Breast epithelium (tissue), 4 donors: ENCODE data around the gene CLDN1. TPM values are rescaled to one million over a fixed set of nuclear protein-coding genes. Genes with fewer than 3 reads are reported as not detected.

Experiments used
- DNase-seq, 2 donors: peaks; one replicate each; pipeline ENCODE4 v3.0.0-alpha.2; 2019; ENCODE audit warnings: low spot score in 2 of 2
- H3K27ac ChIP-seq, 2 donors: fragments of 200-600 bp; sonication (generic) in 1 of 2; one replicate each; pipeline ENCODE4 v1.5.1; 2016 to 2019; ENCODE audit warnings: mild to moderate bottlenecking in 1 of 2
- H3K27me3 ChIP-seq, 2 donors: fragments of 200-600 bp; sonication (generic) in 1 of 2; one replicate each; pipeline versions ENCODE4 v1.5.1 to v1.6.0; 2017 to 2019; ENCODE audit warnings: control low read depth in 1 of 2, mild to moderate bottlenecking in 1 of 2
- H3K36me3 ChIP-seq: fragments of 200-600 bp; one replicate; pipeline ENCODE4 v1.5.1; 2019
- H3K4me1 ChIP-seq, 2 donors: fragments of 200-600 bp; sonication (generic); one replicate each; pipeline ENCODE4 v1.5.1; 2016 to 2019; ENCODE audit warnings: control low read depth in 1 of 2
- H3K4me3 ChIP-seq, 3 donors: fragments of 200-600 bp; sonication (generic); 1 replicate in 2 of 3; 2 replicates in 1 of 3; pipeline ENCODE4 v1.5.1; 2016 to 2019; ENCODE audit warnings: mild to moderate bottlenecking in 3 of 3, moderate library complexity in 2 of 3
- H3K9me3 ChIP-seq, 2 donors: fragments of 200-600 bp; sonication (generic) in 1 of 2; one replicate each; pipeline ENCODE4 v1.5.1; 2016 to 2019; ENCODE audit warnings: control low read depth in 1 of 2
- POLR2A ChIP-seq: fragments of 450-650 bp; IDR thresholded peaks from one replicate; pipeline ENCODE4 v1.6.1; 2016; ENCODE audit warnings: antibody characterized with exemption, mild to moderate bottlenecking, moderate library complexity
- POLR2AphosphoS5 ChIP-seq, 3 donors: sonication (generic); formaldehyde crosslinking; IDR thresholded peaks; one replicate each; pipeline ENCODE4 v1.6.1; 2017; ENCODE audit warnings: antibody characterized with exemption in 3 of 3
- intact Hi-C: fragments of 100-400 bp; cut with DNase I; formaldehyde crosslinking; loops from one replicate; pipeline ENCODE4 v1.15.1; 2023; ENCODE audit warnings: low total_unique reads
- total RNA-seq, 3 donors: library from RNA; depleted of rRNA; stranded (reverse); fragments of >200 nt; gene quantifications; one replicate each; pipeline ENCODE4 v1.1.0, GENCODE V29; 2016
- TF ChIP-seq, protein P1 (sequence below), 3 donors: fragments of 450-650 bp; IDR thresholded peaks; one replicate each; pipeline ENCODE4 v1.5.1; 2016 to 2017; ENCODE audit warnings: antibody characterized with exemption in 3 of 3, mild to moderate bottlenecking in 3 of 3, moderate library complexity in 3 of 3

Gene CLDN1
- total RNA-seq, 3 donors from 2014 or later = 0.80 to 51.8 (median 2.9) TPM

DNA sequence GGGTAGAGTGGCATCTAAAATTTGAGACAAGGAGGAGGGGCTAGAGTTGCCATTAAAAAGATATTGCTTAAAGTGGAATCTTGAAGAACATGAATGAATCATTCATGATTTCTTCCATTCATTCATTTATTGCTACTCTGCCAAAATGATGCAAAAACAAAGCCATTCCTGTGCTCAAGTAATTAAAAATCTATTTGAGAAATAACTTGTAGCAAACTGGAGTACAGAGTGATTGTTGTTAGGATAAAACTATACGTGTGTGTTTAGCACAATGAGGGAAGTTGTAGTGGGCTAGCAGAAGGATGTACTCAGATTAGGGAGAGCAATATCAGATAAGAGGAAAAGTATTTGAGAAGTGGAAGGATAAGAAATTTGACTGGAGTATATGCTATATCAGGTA, 11.7 kb upstream of the CLDN1 start:
- H3K27me3 ChIP-seq = no peaks in the 10 kb centered on the region
- no peak overlapping the region for H3K27ac ChIP-seq
- H3K9me3 ChIP-seq = no peaks in the 10 kb centered on the region
- TF ChIP-seq POLR2AphosphoS5 (IDR thresholded peaks at IDR 0.05) = no peak
- TF ChIP-seq, protein P1, sequence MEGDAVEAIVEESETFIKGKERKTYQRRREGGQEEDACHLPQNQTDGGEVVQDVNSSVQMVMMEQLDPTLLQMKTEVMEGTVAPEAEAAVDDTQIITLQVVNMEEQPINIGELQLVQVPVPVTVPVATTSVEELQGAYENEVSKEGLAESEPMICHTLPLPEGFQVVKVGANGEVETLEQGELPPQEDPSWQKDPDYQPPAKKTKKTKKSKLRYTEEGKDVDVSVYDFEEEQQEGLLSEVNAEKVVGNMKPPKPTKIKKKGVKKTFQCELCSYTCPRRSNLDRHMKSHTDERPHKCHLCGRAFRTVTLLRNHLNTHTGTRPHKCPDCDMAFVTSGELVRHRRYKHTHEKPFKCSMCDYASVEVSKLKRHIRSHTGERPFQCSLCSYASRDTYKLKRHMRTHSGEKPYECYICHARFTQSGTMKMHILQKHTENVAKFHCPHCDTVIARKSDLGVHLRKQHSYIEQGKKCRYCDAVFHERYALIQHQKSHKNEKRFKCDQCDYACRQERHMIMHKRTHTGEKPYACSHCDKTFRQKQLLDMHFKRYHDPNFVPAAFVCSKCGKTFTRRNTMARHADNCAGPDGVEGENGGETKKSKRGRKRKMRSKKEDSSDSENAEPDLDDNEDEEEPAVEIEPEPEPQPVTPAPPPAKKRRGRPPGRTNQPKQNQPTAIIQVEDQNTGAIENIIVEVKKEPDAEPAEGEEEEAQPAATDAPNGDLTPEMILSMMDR (IDR thresholded peaks at IDR 0.05) = no peak
- TF ChIP-seq POLR2A = no peak
- DNase-seq = no peak
- no peak overlapping the region for H3K4me3 ChIP-seq
- H3K4me1 ChIP-seq = no peaks in the 10 kb centered on the region
- H3K36me3 ChIP-seq = no peaks in the 10 kb centered on the region
- intact Hi-C loops = no loop called here

DNA sequence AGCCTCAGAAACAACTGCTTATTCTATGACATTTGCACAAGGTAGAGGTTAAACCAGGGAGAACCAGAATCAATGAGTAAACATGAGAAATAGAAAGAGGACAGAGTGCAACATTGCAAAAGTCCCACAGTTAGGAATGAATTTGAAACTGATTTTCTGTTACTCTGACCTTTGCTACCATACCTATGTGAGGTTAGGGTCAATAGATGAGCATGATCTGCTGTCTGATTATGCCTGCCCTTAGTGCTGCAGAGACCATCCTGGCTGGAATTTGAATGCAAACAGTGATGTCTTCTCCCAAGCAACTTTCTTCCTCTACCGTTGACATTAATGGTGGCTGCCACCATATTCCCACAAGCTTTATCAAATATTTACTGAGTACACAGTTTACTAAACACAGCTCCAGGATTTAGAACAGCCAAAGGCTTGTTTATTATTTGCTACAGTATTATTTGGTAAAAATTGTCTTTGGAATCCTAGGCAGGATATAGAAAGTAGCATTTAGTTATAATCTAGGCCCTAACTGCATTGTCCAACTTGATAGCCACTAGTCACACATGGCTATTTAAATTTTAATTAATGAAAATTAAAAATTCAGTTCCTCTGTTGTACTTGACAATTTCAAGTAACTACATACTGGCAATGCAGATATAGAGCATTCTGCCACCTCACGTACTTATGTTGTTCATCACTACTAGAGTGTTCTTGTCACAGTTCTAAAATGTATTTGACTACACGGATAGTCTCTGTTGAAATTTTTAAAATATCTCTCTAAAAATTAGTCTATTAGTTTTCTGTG, 8.9 kb upstream of the CLDN1 start:
- no peak for TF ChIP-seq POLR2AphosphoS5 (IDR thresholded peaks at IDR 0.05)
- TF ChIP-seq, protein P1 (IDR thresholded peaks at IDR 0.05) = no peak
- no peak for TF ChIP-seq POLR2A
- H3K9me3 ChIP-seq = no peaks in the 10 kb centered on the region
- intact Hi-C loops = no loop called here
- no peak overlapping the region for H3K4me3 ChIP-seq
- no peaks in the 10 kb centered on the region for H3K27me3 ChIP-seq
- H3K36me3 ChIP-seq = no peaks in the 10 kb centered on the region
- H3K27ac ChIP-seq = no peak overlapping the region
- no peaks in the 10 kb centered on the region for H3K4me1 ChIP-seq
- no peak for DNase-seq

DNA sequence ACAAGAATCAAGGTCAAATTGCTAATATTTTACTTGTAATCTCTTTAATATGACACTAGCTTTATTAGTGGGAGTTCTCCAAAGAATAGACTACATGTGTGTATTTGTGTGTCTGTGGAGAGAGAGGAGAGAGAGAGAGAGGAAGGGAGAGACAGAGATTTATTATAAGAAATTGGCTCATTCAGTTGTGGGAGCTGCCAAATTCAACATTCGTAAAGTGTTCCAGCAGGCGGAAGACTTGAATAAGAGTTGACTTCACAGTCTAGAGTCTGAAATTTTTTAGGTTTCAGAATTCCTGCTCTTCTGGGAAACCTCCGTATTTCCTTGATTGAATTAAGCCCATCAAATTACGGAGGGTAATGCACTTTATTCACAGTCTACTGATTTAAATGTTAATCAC, 4.7 kb upstream of the CLDN1 start:
- TF ChIP-seq, protein P1 (IDR thresholded peaks at IDR 0.05) = peak in 1 of 3 donors; percentile 11
- no peak for TF ChIP-seq POLR2AphosphoS5 (IDR thresholded peaks at IDR 0.05)
- H3K36me3 ChIP-seq = no peaks in the 10 kb centered on the region
- no peak overlapping the region for H3K4me3 ChIP-seq
- H3K27ac ChIP-seq = no peak overlapping the region
- no peaks in the 10 kb centered on the region for H3K9me3 ChIP-seq
- intact Hi-C loops = no loop called here
- no peak for DNase-seq
- H3K27me3 ChIP-seq = no peaks in the 10 kb centered on the region
- H3K4me1 ChIP-seq = no peaks in the 10 kb centered on the region

DNA sequence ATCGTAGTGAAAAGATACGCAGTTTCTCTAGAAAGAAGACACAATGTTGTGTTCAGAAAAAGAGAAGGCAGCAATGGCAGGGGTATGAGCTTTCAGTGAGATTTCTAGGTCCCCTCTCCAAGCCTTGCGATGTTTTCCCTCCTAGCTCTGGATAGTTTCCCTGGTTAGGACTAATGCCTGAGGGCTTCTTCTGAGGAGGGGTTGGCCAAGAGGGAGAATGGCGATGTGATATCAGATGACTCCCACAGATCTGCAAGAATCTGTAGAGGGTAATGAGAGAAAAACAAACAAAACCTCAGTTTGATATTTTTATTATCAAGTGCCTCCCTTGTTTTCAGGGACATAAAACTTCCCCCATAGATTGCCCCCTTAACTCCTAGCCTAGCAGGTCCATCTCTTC, 4.1 kb upstream of the CLDN1 start:
- Histone ChIP-seq H3K27ac (no peak overlapping the region), H3K9me3 (no peaks in the 10 kb centered on the region), H3K4me3 (no peak overlapping the region), H3K4me1 (no peaks in the 10 kb centered on the region), H3K27me3 (no peaks in the 10 kb centered on the region), H3K36me3 (no peaks in the 10 kb centered on the region)
- intact Hi-C loops = no loop called here
- no peak for DNase-seq
- TF ChIP-seq POLR2A (no peak), POLR2AphosphoS5 (IDR thresholded peaks at IDR 0.05) (no peak)
- TF ChIP-seq, protein P1 (IDR thresholded peaks at IDR 0.05) = no peak

DNA sequence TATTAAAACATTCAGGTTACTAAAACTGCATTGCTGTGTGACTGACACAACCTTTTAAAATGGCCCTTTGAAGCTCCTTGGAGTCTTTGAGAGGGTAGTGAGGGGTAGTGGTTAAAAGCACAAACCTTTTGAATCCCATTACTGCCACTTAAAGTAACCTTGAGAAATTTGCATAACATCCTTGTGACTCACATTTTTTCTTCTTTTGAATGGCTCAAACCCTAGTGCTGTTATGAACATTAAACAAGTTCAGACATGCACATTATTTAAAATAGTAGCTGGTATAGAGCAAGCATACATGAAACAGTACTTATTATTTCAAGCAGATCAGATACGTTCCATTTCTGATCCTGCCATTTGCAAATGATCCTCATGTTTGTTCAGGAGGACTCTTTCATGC, 3.7 kb upstream of the CLDN1 start:
- no peaks in the 10 kb centered on the region for H3K4me1 ChIP-seq
- no peak for DNase-seq
- no peak overlapping the region for H3K27ac ChIP-seq
- intact Hi-C loops = no loop called here
- H3K36me3 ChIP-seq = no peaks in the 10 kb centered on the region
- no peak overlapping the region for H3K4me3 ChIP-seq
- TF ChIP-seq POLR2AphosphoS5 (IDR thresholded peaks at IDR 0.05) (no peak), POLR2A (no peak)
- TF ChIP-seq, protein P1 (IDR thresholded peaks at IDR 0.05) = no peak
- no peaks in the 10 kb centered on the region for H3K27me3 ChIP-seq
- no peaks in the 10 kb centered on the region for H3K9me3 ChIP-seq
